GM11168 (cell line): ENCODE results near the gene KIRREL2.

ENCODE experiments used
- in situ Hi-C: fragments of 300-500 bp; cut with MboI; formaldehyde crosslinking; loops from one replicate; pipeline ENCODE4 v1.12.0; 2022; ENCODE audit warnings: low sequenced_read_pairs; ENCODE audit not compliant: unreplicated experiment

The KIRREL2 gene

GRCh38 chr19:35913589-35913988 lies 56.9 kb downstream of the KIRREL2 start:
- in situ Hi-C loops = no loop called here

- in situ Hi-C loops = no loop called here
Measured at GRCh38 chr19:35915443-35915842, 58.7 kb downstream of the KIRREL2 start.
